ENCODE results near the gene ARHGDIA.
"Not testable (repeated sequence)": the region's sequence is repeated elsewhere in the genome, so short reads cannot be mapped to it uniquely, and the experiment has no call there.

Gene ARHGDIA

DNA sequence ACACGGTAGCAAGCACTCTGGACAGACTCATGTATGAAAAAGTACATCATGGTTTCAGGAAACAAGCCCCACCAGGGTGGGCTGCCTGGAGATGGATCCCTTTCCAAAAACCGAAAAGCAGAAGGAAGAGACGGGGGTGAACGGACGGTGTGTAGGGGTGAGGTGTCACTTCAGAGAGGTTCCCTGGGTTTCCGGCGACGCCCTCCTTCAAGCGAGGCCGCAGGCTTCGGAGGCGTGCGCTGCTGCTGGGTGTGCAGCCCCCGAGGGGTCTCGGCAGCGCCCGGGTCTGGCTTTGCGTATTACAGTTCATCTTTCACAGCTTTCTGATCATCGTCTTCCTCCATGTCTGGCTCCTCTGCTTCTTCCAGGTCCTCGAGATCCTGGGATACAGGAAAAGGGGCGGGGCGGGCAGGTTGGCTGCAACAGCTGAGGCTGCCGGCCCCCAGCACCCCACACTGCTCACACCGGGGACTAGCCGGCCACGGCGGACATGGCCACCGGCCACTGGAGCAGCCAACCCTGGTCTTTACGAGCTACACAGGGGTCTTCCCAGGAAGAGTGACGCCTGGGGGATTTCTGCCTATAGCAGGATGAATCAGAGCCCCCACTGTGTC, 27.3 kb downstream of the ARHGDIA start:
- H3K4me3 ChIP-seq (ENCODE audit: low read length) = no peak overlapping the region
- TF ChIP-seq, protein P1, sequence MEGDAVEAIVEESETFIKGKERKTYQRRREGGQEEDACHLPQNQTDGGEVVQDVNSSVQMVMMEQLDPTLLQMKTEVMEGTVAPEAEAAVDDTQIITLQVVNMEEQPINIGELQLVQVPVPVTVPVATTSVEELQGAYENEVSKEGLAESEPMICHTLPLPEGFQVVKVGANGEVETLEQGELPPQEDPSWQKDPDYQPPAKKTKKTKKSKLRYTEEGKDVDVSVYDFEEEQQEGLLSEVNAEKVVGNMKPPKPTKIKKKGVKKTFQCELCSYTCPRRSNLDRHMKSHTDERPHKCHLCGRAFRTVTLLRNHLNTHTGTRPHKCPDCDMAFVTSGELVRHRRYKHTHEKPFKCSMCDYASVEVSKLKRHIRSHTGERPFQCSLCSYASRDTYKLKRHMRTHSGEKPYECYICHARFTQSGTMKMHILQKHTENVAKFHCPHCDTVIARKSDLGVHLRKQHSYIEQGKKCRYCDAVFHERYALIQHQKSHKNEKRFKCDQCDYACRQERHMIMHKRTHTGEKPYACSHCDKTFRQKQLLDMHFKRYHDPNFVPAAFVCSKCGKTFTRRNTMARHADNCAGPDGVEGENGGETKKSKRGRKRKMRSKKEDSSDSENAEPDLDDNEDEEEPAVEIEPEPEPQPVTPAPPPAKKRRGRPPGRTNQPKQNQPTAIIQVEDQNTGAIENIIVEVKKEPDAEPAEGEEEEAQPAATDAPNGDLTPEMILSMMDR (conservative IDR thresholded peaks at IDR 0.05; ENCODE audit: low read depth, low read length) = no peak
- no peak for DNase-seq (ENCODE audit: low read depth)

DNA sequence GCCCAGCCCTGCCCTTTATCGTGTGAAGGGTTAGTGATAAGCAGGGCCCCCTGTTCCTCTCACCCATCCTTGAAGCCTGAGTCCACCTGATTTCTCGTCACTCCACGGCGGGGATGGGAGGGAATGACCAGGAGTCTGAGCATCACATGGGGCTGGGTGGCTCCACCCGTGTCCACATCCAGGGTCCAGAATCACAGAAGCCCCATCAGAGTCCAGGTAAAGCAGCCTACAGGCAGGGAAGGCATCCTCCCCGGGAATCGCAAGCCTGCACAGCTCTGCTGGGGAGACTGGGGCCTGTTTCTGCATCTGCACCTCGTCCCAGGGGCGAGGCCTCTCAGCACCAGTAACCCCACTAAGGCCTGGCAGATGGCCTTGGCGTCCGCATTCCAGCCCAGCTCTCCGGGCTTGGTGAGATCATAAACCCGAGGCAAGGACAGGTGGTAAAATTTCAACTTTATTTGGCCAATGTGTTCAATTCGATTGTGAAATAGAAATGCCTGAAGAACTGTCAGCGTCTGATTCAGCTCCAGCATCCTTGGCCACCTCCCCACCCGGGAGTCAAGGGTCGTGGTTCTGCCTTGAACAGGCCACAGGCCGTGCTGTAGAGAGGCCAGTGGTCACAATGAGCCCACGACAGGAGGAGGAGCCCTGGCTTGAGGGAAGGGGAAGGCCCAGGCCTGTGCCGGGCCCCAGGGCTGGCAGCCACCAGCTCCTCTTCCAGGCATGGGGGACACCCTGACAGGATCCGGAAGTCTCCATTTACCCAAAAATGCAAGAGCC, 28.2 kb downstream of the ARHGDIA start:
- TF ChIP-seq, protein P1 (conservative IDR thresholded peaks at IDR 0.05; ENCODE audit: low read depth, low read length) = no peak
- no peak overlapping the region for H3K4me3 ChIP-seq (ENCODE audit: low read length)
- DNase-seq (ENCODE audit: low read depth) = no peak

- DNase-seq (ENCODE audit: low read depth) = no peak
- TF ChIP-seq, protein P1 (conservative IDR thresholded peaks at IDR 0.05; ENCODE audit: low read depth, low read length) = no peak
- no peak overlapping the region for H3K4me3 ChIP-seq (ENCODE audit: low read length)
These were observed 28.8 kb downstream of the ARHGDIA start for GRCh38 chr17:81842378-81842724.

GRCh38 chr17:81841866-81842265, 29.3 kb downstream of the ARHGDIA start:
- TF ChIP-seq, protein P1 (conservative IDR thresholded peaks at IDR 0.05; ENCODE audit: low read depth, low read length) = no peak
- DNase-seq (ENCODE audit: low read depth) = no peak
- no peak overlapping the region for H3K4me3 ChIP-seq (ENCODE audit: low read length)

DNA sequence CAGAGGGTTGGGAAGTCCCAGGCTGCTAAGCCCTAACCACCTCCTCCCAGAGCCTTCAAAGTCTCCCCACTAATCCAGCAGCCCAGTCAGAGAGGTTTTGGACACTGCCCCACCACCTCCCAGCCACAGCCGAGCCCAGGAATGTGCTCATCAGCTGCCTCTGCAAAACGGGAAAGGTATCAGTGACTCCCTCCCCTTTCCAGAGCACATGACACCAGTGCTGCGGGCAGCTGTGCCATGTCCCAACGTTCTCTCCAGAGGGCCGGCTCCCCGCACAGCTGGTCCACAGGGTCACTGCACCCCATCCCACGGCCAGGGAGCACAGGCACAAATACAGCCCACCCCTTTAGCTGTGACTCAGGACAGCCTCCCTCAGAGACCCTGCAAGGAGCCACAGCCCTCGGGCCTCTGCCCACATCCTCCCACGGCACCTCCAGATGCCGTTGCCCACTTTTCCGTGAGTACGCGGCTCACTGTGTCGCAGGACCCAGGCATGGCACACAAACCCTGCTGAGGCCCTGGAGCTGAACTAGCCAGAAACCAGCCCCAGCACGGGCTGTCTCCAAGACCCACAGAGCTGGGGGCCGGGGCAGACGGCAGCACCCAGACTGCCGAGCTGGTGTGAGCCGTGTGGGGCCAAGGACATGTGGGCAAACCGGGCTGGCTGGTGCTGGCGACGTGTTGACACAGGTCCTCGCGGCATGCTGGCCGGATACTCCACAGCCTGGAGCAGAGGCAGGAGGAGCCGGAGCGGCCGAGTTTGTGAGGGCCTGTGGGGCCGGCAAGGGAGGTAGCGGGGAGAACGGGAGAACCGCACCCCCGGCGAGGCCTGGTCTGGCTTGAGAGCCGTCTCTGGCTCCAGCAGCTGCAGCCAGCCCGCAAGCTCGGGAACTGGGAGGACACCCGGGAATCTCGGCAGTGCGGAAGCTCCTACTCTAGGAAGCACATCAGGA, 30.0 kb downstream of the ARHGDIA start:
- TF ChIP-seq, protein P1 (conservative IDR thresholded peaks at IDR 0.05; ENCODE audit: low read depth, low read length) = no peak
- no peak overlapping the region for H3K4me3 ChIP-seq (ENCODE audit: low read length)
- DNase-seq (ENCODE audit: low read depth) = no peak

DNA sequence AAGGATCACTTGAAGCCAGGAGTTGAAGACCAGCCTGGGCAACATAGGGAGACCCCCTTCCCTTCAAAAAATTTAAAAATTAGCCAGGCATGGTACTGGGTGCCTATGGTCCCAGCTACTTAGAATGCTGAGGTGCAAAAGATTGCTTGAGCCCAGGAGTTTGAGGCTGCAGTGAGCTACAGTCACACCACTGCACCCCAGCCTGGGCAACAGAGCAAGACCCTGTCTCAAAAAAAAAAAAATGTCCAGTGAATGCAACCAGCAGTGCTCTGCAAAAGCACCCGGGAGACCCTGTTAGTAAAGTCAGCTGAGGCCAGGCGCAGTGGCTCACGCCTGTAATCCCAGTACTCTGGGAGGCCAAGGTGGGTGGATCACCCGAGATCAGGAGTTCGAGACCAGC, 31.1 kb downstream of the ARHGDIA start:
- DNase-seq (ENCODE audit: low read depth); H3K4me3 ChIP-seq (ENCODE audit: low read length): not testable (repeated sequence)

GRCh38 chr17:81839301-81839700, 31.8 kb downstream of the ARHGDIA start:
- TF ChIP-seq, protein P1 (conservative IDR thresholded peaks at IDR 0.05; ENCODE audit: low read depth, low read length) = no peak
- no peak overlapping the region for H3K4me3 ChIP-seq (ENCODE audit: low read length)
- no peak for DNase-seq (ENCODE audit: low read depth)

Measured in retinal pigment epithelial cell (primary cell).